Stomach smooth muscle (tissue), 2 donors: ENCODE results near the gene TIMM17B.

Source experiments
- H3K27ac ChIP-seq: one replicate; pipeline ENCODE4 v1.7.0; 2013; ENCODE audit warnings: mild to moderate bottlenecking, low read length, inconsistent platforms
- H3K27me3 ChIP-seq, 2 donors: one replicate each; pipeline ENCODE4 v1.7.0; 2013; ENCODE audit warnings: low read length in 2 of 2; ENCODE audit not compliant: insufficient read depth in 2 of 2, control insufficient read depth in 1 of 2
- H3K36me3 ChIP-seq, 2 donors: one replicate each; pipeline ENCODE4 v1.7.0; 2013; ENCODE audit warnings: low read length in 2 of 2; ENCODE audit not compliant: control insufficient read depth in 2 of 2, insufficient read depth in 2 of 2
- H3K4me1 ChIP-seq: one replicate; pipeline ENCODE4 v1.7.0; 2013; ENCODE audit warnings: low read length; ENCODE audit not compliant: control insufficient read depth, insufficient read depth
- H3K4me3 ChIP-seq, 2 donors: one replicate each; pipeline ENCODE4 v1.7.0; 2013; ENCODE audit warnings: low read length in 2 of 2
- H3K9ac ChIP-seq, 2 donors: one replicate each; pipeline ENCODE4 v1.7.0; 2013; ENCODE audit warnings: low read length in 2 of 2, mild to moderate bottlenecking in 1 of 2
- H3K9me3 ChIP-seq, 2 donors: one replicate each; pipeline ENCODE4 v1.7.0; 2013; ENCODE audit warnings: low read length in 2 of 2; ENCODE audit not compliant: control insufficient read depth in 2 of 2
- donor health status: healthy.
- donor health status: Pancreatic carcinoma.

Gene TIMM17B

GRCh38 chrX:48918301-48918642 is 20.7 kb upstream of the TIMM17B start:
- peaks cover 9% of the 10 kb centered on the region for H3K4me1 ChIP-seq
- peaks cover 0 to 10% of the 10 kb centered on the region in 2 donors for H3K27me3 ChIP-seq
- H3K9me3 ChIP-seq, result no peaks in the 10 kb centered on the region
- peaks cover 4 to 11% of the 10 kb centered on the region in 2 donors for H3K36me3 ChIP-seq
- peak overlapping the region; percentile 46 to 72 for H3K4me3 ChIP-seq
- H3K9ac ChIP-seq, result peak overlapping the region; percentile 42 to 53
- peak overlapping the region; percentile 80 for H3K27ac ChIP-seq

GRCh38 chrX:48917139-48918001 is 19.8 kb upstream of the TIMM17B start:
- Histone ChIP-seq H3K4me3 (peak overlapping the region in 1 of 2 donors; percentile 72), H3K27ac (peak overlapping the region; percentile 53), H3K27me3 (peaks cover 0 to 9% of the 10 kb centered on the region in 2 donors), H3K9me3 (no peaks in the 10 kb centered on the region), H3K36me3 (peaks cover 0 to 9% of the 10 kb centered on the region in 2 donors), H3K9ac (no peak overlapping the region), H3K4me1 (peaks cover 9% of the 10 kb centered on the region)

- no peak overlapping the region for H3K4me3 ChIP-seq
- H3K9me3 ChIP-seq, result no peaks in the 10 kb centered on the region
- H3K27ac ChIP-seq, result no peak overlapping the region
- no peak overlapping the region for H3K9ac ChIP-seq
- peaks cover 14% of the 10 kb centered on the region for H3K4me1 ChIP-seq
- peaks cover 0 to 5% of the 10 kb centered on the region in 2 donors for H3K36me3 ChIP-seq
- peaks cover 0 to 4% of the 10 kb centered on the region in 2 donors for H3K27me3 ChIP-seq
Observed at GRCh38 chrX:48914593-48915493, 17.3 kb upstream of the TIMM17B start.

- no peak overlapping the region for H3K27ac ChIP-seq
- no peaks in the 10 kb centered on the region for H3K9me3 ChIP-seq
- H3K27me3 ChIP-seq, result peaks cover 0 to 8% of the 10 kb centered on the region in 2 donors
- H3K36me3 ChIP-seq, result peaks cover 0 to 5% of the 10 kb centered on the region in 2 donors
- peaks cover 10% of the 10 kb centered on the region for H3K4me1 ChIP-seq
- H3K9ac ChIP-seq, result no peak overlapping the region
- H3K4me3 ChIP-seq, result no peak overlapping the region
Observed at GRCh38 chrX:48913605-48914366, 16.2 kb upstream of the TIMM17B start.

GRCh38 chrX:48911412-48912182 is 14.0 kb upstream of the TIMM17B start, which contains the start of gene SLC35A2:
Gene SLC35A2 (minus strand): TSS chrX:48911646. CDS start chrX:48911636, 10 bp downstream.
- H3K9me3 ChIP-seq, result no peaks in the 10 kb centered on the region
- H3K9ac ChIP-seq, result peak within 1 kb of the TSS; percentile 74 to 75
- H3K4me1 ChIP-seq, result peaks cover 8% of the 10 kb centered on the region
- peaks cover 0 to 5% of the 10 kb centered on the region in 2 donors for H3K27me3 ChIP-seq
- peaks cover 0 to 7% of the 10 kb centered on the region in 2 donors for H3K36me3 ChIP-seq
- peak within 1 kb of the TSS; percentile 76 to 85 for H3K4me3 ChIP-seq
- H3K27ac ChIP-seq, result peak within 1 kb of the TSS; percentile 58

GRCh38 chrX:48910926-48911411 is 13.4 kb upstream of the TIMM17B start:
- Histone ChIP-seq H3K4me1 (peaks cover 8% of the 10 kb centered on the region), H3K36me3 (peaks cover 0 to 7% of the 10 kb centered on the region in 2 donors)

GRCh38 chrX:48909703-48910294 is 12.2 kb upstream of the TIMM17B start:
- no peaks in the 10 kb centered on the region for H3K9me3 ChIP-seq
- peaks cover 0 to 5% of the 10 kb centered on the region in 2 donors for H3K27me3 ChIP-seq
- H3K4me3 ChIP-seq, result no peak overlapping the region
- H3K4me1 ChIP-seq, result peaks cover 8% of the 10 kb centered on the region
- no peak overlapping the region for H3K9ac ChIP-seq
- peaks cover 0 to 7% of the 10 kb centered on the region in 2 donors for H3K36me3 ChIP-seq
- no peak overlapping the region for H3K27ac ChIP-seq

More at GRCh38 chrX:48910926-48911411, 13.4 kb upstream of the TIMM17B start:
- peak overlapping the region; percentile 58 for H3K27ac ChIP-seq
- peak overlapping the region; percentile 71 to 74 for H3K9ac ChIP-seq
- H3K4me3 ChIP-seq, result peak overlapping the region; percentile 76 to 85
- peaks cover 0 to 5% of the 10 kb centered on the region in 2 donors for H3K27me3 ChIP-seq
- no peaks in the 10 kb centered on the region for H3K9me3 ChIP-seq

GRCh38 chrX:48908600-48908999 is 11.0 kb upstream of the TIMM17B start:
- peaks cover 8% of the 10 kb centered on the region for H3K4me1 ChIP-seq
- no peak overlapping the region for H3K4me3 ChIP-seq
- peaks cover 0 to 5% of the 10 kb centered on the region in 2 donors for H3K36me3 ChIP-seq
- no peak overlapping the region for H3K9ac ChIP-seq
- H3K27ac ChIP-seq, result no peak overlapping the region
- H3K27me3 ChIP-seq, result peaks cover 0 to 4% of the 10 kb centered on the region in 2 donors
- no peaks in the 10 kb centered on the region for H3K9me3 ChIP-seq

- Histone ChIP-seq H3K9me3 (no peaks in the 10 kb centered on the region), H3K27me3 (peaks cover 0 to 4% of the 10 kb centered on the region in 2 donors), H3K4me1 (no peaks in the 10 kb centered on the region), H3K4me3 (no peak overlapping the region), H3K27ac (no peak overlapping the region), H3K9ac (no peak overlapping the region), H3K36me3 (peaks cover 5 to 19% of the 10 kb centered on the region in 2 donors)
Observed at GRCh38 chrX:48905090-48905790, 7.7 kb upstream of the TIMM17B start.
